GM18498 (cell line): ENCODE results near the gene FOXL3.
"Not testable (repeated sequence)": the region's sequence is repeated elsewhere in the genome, so short reads cannot be mapped to it uniquely, and the experiment has no call there.

Experiments
- ATAC-seq: cut with Tn5 transposase; IDR thresholded peaks from one replicate; pipeline ENCODE4 v1.9.1; 2021; ENCODE audit warnings: mild to moderate bottlenecking, moderate library complexity; ENCODE audit not compliant: unreplicated experiment

FOXL3 gene

DNA sequence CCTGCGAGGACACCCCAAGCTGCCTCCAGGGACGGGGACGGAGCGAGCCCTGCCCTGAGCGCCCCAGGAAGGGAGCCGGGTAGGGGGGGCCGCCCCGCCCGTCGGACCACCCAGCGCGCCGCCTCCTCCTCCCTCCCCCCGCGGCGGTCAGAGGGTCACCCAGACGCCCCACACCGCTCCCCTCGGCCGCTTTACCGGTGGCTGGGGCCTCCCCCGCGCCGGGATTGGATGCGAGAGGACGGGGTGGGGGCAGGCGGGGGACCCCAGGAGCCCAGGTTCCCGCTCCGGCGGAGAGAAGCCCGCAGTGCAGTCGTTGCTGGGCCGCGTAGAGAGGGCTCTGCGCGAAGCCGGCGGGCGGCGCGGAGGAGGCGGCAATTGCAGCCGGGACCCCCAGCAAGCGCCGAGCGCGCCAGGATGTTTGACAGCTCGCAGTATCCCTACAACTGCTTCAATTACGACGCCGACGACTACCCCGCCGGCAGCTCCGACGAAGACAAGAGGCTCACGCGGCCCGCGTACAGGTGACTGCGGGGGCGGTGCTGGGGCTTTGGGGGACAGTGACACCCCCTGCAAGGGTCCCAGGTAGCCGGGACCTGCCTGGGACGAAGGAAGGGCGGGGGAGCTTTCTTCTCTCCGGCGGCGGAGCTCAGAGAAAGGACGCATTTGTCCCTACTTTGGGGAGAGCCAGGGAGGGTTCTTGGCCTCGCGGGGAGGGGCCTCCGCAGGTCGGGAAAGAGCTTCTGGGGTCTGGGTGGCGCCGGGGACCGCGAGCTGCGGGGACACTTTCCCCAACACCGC lies at the start of gene FOXL3:
Gene FOXL3 (plus strand): TSS at position 415 of the 798 bp plus-strand sequence. CDS start 0 bp downstream, at position 415.
- ATAC-seq = no peak

DNA sequence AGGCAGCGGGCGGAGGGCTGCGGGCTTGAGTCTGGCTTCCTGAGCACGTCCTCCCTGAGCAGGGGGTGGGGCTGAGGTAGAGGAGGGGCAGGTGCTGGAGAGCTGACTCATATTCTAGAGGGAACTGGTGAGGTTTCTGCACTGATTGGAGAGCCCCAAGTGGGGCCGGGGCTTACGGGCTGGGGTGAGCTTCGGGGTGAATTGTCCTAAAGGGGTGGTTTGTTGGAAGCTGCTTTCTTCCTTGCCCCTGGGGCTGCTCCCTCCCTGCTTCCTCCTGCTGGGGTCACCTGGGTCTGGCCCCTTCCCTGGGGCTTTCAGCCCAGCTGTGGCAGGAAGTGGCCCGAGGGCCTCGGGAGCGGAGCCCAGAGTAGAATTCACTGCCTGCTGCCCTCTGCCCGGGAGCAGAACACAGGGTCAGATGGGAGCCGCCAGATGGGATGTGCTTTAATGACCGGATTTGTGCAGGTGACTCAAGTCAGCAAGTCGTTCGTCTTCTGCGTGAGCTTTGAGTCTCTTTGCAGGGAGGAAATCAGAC lies 49.0 kb upstream of the FOXL3 start:
- ATAC-seq = no peak

DNA sequence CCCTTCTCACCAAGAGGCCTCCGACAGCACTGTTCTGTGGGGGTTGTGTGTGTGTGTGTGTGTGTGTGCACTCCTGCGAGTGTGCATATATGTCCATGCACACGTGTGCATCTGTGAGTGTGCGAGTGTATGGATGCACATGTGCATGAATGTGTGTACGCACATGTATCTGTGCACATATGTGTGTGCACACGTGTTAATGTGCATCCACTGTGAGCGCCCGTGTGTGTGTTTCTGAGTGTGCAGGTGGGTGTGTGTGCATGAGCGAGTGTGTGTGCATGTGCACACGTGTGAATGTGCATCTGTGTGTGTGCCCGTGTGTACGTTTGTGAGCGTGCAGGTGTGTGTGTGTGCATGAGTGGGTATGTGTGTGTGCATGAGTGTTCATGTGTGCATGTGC lies 48.5 kb upstream of the FOXL3 start:
- ATAC-seq = no peak

DNA sequence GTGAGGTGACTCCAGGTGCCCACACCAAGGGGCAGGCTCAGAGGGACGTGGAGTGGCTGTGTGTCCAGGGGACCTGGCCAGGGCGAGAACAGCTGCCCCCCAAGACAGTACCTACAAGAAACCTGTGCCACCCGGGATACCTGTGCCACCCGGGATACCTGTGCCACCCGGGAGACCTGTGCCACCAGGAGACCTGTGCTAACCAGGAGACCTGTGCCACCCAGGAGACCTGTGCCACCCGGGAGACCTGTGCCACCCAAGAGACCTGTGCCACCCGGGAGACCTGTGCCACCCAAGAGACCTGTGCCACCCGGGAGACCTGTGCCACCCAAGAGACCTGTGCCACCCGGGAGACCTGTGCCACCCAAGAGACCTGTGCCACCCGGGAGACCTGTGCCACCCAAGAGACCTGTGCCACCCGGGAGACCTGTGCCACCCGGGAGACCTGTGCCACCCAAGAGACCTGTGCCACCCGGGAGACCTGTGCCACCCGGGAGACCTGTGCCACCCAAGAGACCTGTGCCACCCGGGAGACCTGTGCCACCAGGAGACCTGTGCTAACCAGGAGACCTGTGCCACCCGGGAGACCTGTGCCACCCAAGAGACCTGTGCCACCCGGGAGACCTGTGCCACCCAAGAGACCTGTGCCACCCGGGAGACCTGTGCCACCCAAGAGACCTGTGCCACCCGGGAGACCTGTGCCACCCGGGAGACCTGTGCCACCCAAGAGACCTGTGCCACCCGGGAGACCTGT lies 47.0 kb upstream of the FOXL3 start:
- ATAC-seq = not testable (repeated sequence)

DNA sequence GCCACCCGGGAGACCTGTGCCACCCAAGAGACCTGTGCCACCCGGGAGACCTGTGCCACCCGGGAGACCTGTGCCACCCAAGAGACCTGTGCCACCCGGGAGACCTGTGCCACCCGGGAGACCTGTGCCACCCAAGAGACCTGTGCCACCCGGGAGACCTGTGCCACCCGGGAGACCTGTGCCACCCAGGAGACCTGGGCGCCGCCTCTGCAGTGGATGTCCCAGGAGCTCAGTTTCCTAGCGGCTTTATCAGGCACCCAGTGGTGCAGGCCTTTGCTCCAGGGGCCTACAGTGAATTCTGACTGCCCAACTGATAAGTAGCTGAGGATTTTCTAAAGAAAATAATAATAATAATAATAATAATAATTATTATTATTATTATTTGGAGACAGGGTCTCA lies 46.4 kb upstream of the FOXL3 start:
- not testable (repeated sequence) for ATAC-seq

DNA sequence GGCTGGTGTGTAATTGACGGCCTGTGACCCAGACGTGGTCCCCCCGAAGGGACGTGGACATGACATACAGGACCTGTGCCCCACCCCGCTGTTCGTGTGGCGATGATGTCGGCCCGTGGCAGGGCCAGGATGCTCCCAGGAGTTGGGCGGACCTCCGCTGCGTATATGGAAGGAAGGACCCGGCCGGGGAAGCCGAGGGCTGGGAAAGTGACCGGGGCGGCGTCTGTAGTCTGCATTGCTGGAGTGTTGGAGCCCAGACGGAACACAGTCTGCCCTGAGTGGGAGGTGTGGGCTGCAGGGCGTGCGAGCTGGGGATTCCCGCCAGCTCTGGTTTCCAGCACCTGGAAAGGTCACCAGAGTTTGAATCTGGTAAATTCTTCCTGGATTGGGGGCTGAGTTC lies 45.0 kb upstream of the FOXL3 start:
- ATAC-seq = no peak

DNA sequence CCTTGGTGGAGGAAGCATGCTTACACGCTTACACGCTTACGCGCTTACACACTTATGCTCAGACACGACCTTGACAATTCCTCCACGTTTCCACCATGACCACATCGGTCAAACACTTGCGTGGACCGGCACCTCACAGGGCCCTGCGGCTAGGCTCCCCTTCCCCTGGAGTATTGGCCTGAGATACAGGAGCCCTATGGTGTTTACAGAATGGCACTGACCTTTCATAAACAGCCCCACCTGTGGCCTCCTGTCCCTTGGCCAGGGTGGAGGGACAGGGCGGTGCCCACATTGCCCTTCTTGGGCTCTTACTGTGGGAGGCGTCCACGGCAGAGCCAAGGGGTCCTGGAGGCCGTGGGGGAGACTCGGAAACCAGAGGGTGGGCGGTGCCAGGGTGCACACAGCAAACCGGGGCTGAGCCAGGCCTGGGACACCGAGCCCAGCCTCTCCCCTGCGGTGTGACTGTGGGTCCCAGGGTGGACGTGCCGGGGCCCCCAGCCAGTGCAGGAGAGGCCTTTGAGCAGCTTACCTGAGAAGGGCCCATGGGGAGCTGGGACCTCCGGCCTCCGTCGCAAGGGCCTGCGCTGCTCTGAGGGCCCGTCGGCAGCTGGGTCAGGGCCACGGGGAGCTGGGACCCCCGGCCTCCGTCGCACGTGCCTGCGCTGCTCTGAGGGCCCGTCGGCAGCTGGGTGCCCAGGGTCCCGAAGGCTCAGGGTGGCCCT lies 44.2 kb upstream of the FOXL3 start:
- no peak for ATAC-seq

- no peak for ATAC-seq
Observed at GRCh38 chr7:246451-246850, 43.5 kb upstream of the FOXL3 start.

DNA sequence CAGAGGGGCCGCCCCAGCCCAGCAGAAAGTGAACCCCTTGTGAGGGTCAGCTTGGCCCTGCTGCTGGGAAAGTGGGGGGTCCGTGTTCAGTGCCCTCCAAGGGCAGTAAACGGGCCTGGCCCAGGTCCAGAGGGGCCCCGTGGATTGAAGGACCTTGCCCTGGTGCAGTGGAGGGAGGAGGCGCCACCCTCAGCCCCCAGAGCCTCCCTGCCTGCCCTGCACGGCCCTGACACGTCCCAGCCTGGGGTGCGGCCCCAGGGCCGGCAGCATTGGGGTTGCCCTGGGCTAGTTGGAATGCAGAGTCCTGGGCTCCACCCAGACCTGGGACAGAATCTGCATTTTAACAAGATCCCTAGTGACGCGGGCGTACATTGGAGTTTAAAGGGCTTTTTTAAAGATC lies 42.8 kb upstream of the FOXL3 start:
- no peak for ATAC-seq

DNA sequence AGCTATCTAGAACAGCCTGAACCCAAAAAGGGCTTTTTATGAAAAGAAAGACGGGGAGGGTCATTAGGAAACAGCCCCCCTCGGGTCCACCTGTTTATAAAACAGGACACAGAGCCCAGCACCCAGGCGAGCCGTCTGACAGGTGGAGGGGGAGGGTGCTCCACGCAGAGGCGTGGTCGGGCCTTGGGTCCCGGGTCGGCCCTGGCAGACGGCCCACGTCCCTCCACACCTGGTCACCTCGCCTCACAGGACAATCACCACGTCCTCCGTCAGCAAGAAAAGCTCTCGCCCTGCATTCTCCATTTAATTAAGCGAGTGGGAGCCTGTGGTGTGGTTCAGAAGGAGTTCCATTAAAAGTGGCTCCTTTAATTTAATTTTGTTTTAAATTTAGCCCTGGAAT lies 42.3 kb upstream of the FOXL3 start:
- ATAC-seq = no peak

DNA sequence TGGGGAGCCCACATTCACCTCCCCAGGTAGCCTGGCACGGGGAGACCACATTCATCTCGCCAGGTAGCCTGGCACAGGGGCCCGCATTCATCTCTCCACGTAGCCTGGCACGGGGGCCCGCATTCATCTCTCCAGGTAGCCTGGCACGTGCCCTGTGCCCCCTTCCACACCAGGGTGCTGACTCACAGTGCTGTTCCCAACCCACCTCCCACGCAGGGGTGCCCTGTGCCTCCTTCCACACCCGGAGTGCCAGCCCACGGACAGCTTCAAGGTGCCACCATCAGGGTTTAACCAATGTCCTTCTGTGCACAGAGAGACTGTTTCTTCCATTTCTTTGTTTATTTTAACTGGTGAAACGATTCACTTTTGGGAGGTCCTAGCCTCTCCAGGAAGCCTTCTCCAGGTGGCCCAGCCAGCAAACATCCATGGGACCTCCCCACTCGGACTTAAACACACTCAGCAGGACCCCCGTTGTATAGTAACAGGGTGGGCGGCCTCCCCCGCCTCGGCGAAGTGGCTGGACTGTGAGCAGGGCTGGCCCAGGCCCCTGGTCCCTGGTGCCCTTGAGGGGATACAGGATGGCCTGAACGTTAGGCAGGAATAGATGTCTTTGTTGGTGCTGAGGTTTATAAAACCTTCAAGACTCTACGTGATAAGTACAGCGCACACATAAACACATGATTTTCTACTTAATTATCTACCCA lies 41.1 kb upstream of the FOXL3 start:
- no peak for ATAC-seq

GRCh38 chr7:249989-250388 lies 40.0 kb upstream of the FOXL3 start:
- no peak for ATAC-seq

DNA sequence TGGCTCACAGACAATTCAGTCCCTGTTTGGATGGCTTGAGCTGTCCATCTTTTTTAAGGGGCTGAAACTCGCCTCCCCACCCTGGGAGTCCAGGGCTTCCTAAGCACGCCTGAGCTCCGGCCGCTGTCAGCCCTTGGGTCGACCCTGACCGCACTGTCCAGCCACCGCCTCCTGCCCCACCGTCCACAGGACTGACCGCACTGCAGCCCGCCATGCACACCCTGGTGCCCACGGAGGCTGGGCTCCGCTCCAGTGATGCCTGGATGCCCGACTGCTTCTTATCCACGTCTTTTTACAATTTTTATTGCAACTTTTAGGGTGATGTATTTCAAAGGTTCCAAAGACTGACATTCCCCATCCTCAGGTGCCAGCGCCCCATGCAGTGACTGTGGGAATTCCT lies 39.4 kb upstream of the FOXL3 start:
- no peak for ATAC-seq

- ATAC-seq = no peak
Observed at GRCh38 chr7:251005-251404, 39.0 kb upstream of the FOXL3 start.

GRCh38 chr7:251446-252175 lies 38.4 kb upstream of the FOXL3 start:
- ATAC-seq = no peak

DNA sequence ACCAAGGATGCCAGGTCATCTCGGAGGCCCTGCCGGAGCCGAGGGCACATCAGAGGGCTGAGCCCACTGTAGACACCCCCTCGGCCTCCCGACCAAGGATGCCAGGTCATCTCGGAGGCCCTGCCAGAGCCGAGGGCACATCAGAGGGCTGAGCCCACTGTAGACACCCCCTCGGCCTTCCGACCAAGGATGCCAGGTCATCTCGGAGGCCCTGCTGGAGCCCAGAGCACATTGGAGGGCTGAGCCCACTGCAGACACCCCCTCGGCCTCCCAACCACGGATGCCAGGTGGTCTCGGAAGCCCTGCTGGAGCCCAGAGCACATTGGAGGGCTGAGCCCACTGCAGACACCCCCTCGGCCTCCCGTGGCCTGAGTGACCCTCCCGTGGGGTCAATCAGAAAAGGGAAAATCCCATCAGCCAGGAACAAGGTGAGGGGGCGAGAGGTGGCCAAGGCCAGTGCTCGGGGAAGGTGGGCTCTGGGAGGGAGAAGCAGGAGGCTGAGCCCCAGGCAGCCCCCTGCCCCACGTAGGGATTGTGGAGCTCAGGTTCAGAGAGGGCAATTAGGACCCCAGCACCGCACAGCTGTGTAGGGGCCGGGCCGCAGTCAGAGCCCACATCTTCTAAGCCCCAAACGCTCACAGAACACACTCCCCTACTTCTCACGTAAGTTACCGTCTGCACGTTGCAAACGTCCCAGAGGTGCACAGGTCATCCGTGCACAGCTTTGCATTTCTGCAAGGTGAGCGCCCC lies 37.6 kb upstream of the FOXL3 start:
- no peak for ATAC-seq

- no peak for ATAC-seq
Observed at GRCh38 chr7:252981-253380, 37.0 kb upstream of the FOXL3 start.

GRCh38 chr7:253581-254336 lies 36.2 kb upstream of the FOXL3 start:
- ATAC-seq = no peak
